Measurements from ENCODE around the gene USP54.
"Not testable (repeated sequence)": the region's sequence is repeated elsewhere in the genome, so short reads cannot be mapped to it uniquely, and the experiment has no call there.

USP54 gene, protein sequence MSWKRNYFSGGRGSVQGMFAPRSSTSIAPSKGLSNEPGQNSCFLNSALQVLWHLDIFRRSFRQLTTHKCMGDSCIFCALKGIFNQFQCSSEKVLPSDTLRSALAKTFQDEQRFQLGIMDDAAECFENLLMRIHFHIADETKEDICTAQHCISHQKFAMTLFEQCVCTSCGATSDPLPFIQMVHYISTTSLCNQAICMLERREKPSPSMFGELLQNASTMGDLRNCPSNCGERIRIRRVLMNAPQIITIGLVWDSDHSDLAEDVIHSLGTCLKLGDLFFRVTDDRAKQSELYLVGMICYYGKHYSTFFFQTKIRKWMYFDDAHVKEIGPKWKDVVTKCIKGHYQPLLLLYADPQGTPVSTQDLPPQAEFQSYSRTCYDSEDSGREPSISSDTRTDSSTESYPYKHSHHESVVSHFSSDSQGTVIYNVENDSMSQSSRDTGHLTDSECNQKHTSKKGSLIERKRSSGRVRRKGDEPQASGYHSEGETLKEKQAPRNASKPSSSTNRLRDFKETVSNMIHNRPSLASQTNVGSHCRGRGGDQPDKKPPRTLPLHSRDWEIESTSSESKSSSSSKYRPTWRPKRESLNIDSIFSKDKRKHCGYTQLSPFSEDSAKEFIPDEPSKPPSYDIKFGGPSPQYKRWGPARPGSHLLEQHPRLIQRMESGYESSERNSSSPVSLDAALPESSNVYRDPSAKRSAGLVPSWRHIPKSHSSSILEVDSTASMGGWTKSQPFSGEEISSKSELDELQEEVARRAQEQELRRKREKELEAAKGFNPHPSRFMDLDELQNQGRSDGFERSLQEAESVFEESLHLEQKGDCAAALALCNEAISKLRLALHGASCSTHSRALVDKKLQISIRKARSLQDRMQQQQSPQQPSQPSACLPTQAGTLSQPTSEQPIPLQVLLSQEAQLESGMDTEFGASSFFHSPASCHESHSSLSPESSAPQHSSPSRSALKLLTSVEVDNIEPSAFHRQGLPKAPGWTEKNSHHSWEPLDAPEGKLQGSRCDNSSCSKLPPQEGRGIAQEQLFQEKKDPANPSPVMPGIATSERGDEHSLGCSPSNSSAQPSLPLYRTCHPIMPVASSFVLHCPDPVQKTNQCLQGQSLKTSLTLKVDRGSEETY (N-terminal part only)

DNA sequence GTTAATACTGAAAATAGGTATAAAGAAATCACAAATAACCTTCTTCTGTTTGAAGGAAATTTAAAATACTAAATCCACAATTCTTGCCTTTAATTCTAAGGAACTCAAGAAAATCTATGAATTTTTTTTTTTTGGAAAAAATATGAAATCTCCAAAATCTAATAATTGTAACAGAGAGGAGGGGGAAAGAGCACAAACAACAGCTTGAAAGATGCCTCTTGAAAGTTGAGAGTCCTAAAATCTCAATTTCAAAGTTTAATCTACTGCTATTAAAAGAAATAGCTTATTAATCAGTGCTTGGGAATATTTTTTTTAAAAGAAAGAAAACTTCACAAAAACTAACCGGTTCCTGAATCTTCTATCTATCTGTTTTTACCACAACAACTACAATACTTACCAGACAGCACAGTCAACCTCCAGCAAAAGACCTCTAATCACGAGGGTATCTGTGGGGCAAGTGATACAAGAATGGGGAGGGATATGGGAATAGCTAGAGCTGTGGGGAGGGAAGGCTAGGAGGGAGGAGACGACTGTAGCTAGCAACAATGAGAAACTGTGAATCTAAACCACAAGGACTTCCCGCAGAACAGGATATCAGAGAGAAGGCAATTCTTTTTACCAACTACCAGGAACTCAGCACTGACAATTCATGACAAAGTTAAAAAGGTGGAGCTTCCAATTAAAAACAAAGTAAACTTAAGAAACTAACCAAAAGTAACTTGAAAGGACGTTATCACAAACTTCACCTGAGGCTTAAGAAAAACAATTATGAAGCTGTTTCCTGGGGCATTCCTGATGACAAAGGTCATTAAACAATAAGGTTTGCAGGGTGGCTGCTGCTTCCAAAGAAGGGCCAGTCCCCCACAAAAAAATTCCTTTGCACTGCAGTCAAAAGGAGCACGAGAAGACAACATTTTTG, at the start of gene USP54:
USP54 (minus strand) TSS at position 462 of the 919 bp plus-strand sequence. CDS start 15,684 bp downstream, outside the sequence.
- DNase-seq = no peak

DNA sequence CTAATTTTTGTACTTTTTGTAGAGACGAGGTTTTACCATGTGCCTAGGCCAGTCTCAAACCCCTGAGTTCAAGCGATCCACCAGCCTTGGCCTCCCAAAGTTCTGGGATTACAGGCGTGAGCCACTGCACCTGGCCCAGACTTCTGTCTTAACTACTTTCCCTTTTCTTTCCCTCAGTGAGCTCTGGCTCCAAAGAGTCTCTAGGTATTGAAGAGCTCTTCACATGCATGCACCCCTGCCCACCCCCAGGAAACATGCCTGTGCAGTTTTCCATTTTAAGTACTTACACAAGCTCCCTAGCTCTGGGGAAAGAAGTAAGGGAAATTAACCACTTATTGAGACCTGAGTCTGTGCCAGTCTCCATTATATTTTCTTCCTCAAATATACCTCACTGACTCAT, 48.1 kb upstream of the USP54 start:
- no peak for DNase-seq

DNA sequence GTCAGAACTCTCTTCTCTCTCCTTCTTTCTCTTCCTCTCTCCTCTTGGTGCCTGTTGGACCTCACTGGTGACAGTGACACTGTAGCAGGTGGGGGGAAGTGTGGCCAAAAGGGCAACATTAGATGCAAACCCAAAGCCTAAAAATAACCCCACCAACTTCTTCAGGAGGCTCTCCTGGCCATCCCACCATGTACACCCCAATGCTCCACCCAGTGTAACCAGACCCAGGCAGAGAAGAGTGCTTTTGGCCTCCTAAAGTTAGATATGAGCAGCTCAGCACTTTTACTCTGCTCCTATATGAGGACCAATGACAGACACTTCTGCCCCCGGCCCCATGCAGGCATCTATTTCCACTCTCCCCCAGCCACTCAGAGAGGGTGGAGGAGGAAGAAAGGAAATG, 44.6 kb upstream of the USP54 start:
- DNase-seq = no peak

DNA sequence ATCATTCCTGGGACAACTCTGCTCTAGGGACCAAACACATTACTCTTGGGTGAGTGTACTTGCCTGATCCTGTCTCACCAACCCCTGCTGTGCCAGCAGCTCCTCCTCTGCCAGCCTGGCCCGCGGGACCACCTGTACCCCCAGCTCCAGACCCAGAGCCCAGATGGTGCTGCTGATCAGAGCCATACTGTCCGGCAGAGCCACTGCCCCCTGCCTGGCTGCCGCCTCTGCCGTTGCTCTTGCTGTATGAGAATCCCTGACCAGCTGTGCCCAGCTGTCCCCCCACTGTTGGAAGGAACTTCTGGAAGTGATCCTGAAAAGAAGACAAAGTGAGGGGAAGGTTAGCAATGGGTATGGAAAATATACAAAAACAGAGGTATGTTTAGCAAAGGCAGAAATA, 43.3 kb upstream of the USP54 start:
- DNase-seq = no peak

DNA sequence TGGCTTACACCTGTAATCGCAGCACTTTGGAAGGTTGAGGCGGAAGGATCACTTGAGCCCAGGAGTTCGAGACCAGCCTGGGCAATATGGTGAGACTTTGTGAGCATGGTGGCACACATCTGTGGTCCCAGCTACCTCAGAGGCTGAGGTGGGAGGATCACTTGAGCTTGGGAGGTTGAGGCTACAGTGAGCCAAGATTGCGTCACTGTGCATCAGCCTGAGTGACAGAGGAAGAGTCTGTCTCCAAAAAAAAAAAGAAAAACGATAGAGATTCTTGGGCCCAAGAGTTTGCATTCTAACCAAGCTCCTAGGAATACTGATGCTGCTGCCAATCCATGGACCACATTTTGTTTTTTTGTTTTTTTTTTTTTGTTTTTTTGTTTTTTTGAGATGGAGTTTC, 38.0 kb upstream of the USP54 start:
- DNase-seq = no peak

DNA sequence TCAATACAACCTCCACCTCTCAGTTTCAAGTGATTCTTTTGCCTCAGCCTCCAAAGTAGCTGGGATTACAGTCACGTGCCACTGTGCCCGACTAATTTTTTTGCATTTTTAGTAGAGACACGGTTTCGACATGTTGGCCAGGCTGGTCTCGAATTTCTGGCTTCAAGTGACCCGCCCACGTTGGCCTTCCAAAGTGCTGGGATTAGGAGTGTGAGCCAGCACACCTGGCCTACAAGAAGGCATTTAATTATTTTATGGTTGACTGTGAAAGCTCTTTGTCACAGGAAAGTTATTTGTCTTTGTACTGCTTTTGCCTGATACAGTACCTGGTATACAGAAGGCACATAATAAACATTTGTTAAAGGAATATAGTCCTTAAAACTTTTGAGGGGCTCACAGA, 37.3 kb upstream of the USP54 start:
- DNase-seq = no peak

DNA sequence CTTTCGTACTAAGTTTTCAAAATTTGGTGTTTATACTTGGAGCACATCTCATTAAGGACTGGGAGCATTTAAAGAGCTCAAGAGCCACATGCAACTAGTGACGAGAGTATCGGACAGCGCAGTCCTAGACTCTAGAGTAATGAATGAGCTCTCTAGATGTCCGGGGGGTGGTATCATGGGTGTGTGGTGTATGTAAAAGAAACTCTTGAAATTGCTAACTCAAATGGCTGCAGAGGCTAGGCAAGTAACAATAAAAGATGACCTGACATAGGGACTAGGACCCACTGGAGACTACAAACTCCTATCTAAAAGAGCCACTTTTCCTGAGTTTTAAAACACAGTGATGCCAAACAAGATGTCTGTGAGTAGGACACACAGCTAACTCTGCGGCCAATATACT, 36.2 kb upstream of the USP54 start:
- DNase-seq = no peak

DNA sequence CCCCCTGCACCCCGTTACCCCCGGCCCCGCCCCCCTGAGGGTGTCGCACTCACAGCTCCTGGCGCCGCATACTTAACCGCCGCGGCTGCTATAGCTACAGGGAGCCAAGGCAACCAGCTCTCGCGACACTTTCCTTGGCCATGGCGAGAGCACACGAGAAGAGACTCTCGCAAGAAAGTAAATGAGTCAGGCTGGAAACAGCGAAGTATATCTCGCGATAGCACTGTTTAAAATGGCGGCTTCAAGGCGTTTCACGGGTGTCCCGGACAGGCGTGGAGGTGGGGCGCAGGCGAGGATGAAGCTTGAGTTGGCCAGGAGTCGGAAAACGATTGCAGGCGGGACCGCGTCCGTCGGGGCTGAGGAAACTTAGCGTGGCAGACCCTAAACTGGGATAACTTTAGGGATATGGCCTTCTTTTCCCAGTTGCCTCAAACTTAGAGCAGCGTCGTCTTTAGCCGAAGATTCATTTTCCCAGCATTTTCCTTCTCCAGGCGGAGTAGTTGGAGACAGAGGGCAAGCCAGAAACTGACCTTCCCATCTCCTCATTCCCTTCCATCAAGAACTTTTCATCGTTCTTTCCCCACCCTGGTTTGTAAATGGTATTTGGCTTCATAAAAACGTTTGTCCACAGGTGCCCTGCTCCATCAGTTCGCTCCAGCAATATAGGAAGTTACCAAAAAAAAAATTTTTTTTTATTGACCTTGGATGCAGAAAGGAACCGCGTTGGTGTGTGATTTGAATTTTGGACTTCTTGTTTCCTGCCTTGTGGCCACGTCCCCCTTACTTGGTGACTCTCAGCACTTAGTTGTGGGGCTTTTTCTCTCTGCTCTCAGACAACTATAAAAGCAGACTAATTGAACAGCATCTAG, 35.0 kb upstream of the USP54 start:
- DNase-seq = peak; percentile 59

DNA sequence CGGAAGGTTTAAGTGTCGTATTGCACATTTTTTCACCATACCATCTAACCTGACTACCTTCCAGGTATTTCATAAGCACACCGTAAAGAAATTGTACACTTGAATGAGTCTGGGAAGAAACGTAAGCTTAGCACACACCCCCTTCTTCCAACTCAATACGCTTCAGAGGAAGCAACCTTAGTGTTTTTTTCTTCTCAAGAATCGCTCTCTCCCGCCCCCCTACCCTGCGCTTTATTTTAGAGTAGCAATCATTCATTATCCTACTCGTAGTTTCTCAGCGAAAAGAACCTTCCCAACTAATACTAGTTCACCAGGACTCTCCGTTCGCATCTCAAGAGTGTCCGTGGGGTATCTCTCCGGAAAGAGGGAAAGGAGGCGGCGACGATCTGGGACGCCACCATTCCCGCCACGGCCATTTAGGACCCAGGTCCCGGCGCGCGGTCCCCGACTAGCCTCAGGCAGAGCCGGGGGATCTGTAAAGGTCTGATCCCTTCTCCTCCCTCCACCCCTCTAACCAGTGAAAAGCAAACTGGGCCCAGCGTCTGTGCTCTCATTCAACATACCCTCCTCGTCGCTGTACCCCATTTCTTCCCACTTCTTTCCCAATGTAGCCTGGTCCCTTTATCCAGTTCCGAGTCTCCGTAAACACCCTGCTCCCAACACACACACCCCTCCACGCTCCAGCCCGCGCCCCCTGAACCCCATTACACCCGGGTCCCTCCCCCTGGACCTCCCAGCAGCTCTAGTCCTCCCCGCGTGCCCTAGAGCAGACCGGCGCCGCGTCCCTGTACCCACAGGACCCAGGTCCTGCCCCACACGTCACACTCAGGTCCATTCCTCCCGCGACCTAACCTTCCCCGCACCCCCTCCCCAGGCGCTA, 34.1 kb upstream of the USP54 start:
- no peak for DNase-seq

DNA sequence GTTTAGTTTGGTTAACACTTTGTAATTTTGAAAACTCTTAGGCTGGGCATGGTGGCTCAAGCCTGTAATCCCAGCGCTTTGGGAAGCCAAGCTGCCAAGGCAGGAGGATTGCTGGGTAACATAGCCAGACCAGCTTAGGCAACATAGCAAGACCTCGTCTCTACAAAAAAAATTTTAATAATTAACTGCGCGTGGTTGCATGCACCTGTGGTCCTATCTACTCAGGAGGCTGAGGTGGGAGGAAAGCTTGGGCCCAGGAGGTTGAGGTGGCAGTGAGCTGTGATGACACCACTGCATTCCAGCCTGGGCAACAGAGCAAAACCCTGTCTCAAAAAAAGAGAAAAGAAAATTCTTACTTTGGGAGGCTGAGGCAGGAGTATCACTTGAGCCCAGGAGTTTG, 31.9 kb upstream of the USP54 start:
- DNase-seq = no peak

DNA sequence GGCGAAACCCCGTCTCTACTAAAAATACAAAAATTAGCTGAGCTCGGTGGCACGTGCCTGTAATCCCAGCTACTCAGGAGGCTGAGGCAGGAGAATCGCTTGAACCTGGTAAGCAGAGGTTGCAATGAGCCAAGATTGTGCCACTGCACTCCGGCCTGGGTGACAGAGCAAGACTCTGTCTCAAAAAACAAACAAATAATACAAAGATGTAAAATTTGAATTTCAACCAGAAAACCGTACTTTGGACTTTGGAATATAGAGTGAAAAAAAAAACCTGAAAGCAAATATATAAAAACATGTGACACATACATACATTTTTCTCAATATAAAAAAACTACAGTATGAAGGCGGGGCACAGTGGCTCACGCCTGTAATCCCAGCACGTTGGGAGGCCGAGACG, 29.8 kb upstream of the USP54 start:
- not testable (repeated sequence) for DNase-seq

DNA sequence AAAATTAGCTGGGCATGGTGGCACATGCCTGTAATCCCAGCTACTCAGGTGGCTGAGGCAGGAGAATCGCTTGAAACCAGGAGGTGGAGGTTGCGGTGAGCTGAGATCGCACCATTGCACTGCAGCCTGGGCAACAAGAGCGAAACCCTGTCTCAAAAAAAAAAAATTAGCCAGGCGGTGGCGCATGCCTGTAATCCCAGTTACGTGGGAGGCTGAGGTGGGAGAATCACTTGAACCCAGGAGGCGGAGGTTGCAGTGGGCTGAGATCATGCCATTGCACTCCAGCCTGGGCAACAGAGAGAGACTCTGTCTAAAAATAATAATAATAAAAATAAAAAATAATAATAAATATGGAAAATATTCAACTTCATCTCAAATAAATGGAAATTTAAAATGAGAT, 26.0 kb upstream of the USP54 start:
- DNase-seq = not testable (repeated sequence)

DNA sequence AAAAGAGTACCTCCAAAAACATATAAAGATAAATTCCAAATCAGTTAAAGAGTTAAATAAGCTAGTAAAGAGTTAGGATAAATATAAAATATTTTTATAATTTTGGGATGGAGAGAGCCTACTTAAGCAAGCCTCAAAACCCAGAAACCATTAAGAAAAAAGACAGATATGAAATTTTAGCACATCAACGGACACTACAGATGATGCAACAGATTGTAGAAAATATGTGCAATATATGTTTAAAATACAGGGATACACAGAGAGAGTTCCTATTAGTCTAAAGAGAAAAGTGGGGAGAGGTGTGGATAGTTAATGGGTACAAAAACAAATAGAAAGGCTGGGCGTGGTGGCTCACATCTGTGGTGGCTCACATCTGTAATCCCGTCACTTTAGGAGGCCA, 23.6 kb upstream of the USP54 start:
- no peak for DNase-seq

DNA sequence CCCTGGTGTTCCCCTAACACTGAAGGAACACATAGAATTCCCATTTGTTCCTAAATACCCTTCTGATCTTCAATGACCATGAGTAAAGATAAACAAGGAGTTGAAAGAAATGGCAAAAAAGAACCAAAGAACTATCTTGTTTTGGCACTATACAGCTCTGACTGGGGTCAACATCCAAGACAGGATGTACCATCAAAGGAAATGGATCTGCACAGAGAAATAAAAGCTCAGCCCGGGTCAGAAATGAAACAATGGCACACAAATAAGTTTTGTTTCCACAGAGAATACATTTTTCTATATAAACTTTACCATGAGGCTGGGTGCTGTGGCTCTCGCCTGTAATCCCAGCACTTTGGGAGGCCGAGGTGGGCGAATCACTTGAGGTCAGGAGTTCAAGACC, 18.0 kb upstream of the USP54 start:
- no peak for DNase-seq

DNA sequence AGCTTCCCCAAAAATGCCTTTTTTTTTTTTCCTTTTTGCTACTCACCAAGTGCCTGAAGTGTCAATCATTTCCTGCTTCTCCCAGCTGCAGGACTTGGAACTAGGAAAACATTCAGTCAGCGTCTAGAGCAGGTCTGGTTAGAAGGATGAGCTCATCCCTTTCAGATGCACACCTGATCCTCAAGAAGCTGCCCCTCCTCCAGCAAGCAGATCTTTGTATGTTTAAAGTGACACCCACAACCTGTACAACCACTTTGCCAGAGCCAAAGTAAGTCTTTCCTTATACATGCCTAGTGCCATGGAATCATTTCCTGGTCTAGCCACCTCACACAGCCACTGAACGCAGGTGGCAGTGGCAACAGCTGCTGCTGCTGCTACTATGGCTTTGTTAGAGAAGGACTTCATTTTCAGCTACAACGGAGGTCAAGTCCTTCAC, 10.4 kb upstream of the USP54 start:
- DNase-seq = peak; percentile 17

DNA sequence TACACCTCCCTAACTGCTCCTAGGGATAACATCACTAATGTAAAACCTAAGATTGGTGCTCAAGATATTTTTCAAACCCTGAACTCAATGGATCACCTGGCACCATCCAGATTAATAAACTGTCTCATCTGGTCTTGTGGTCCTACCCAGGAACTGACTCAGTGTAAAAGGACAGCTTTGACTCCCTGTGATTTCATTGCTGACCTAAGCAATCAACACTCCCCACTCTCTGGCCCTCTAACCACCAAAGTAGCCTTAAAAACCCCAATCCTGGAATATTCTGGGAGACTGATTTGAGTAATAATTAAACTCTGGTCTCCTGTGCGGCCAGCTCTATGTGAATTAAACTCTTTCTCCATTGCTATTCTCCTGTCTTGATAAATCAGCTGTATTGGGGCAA, 6.2 kb upstream of the USP54 start:
- DNase-seq = no peak

DNA sequence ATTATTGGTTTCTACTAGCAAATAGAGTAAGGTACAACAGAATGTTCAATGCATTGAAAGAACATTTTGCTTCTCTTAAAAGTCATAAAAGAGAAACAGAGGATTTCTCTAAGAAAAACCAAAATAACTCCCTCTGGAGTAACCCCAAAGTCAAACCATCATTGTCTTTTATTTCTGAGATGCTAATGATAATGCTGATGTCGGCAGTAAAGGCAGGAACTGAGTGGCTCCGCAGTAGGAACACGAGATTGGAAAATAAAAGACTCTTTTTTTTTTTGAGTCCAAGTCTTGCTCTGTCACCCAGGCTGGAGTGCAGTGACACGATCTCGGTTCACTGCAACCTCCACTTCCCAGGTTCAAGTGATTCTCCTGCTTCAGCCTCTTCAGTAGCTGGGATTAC, 2.7 kb upstream of the USP54 start:
- no peak for DNase-seq

DNA sequence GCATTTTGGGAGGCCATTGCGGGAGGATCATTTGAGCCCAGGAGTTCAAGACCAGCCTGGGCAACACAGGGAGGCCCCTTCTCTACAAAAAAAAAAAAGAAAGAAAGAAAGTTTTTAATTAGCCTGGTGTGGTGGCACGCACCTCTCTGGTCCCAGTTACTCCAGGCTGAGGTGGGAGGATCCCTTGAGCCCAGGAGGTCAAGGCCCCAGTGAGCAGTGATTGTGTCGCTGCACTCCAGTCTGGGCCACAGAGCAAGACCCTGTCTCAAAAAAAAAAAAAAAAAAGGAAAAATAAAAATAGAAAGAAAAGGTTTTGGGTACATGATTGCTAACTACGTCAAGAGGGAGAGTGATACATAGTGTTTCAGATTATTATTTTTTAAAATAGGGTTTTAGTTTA, 2.0 kb upstream of the USP54 start:
- DNase-seq = no peak

DNA sequence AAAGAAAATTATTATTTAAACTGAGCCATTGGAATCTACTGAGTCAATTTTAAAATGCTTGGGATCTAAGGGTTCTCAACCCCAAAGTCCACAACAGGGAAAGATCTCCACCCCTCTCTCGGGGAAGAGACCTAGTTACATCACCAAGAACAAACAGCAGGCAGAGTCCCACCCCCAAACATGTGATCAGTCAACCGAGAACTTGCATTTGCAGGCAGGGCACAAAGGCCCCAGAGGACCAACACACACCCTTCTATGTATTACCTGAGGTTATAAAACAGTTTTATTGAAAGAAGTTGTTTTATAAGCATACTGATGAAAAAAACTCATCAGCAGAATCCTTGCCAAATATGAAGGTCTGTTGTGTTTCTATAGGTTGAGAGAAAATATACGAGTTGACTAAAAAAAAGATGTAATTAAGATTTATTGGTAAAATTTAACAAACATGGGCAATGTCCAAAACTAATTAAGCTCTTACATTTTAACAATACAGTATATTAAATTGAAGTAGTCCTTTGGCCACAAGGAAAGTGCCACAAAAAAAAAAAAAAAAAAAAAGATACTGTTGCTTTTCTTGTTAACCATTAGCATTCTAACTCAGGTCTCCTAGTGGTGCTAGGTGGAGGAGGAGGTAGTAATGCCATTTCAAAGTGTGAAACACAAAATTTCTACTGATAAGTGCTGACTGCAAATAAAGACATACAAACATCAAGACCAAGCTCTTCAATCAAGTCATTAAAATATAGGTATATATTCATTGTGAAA, 975 bp upstream of the USP54 start:
- peak; percentile 25 for DNase-seq

Measured in NCI-H187 treated with DMSO at 0.1 percent for 48 hours (cell line).